WERI-Rb-1 (cell line): Measurements from ENCODE around the gene CREB1.

Experiments
- DNase-seq: peaks from one replicate; pipeline ENCODE4 v3.0.0-alpha.2; 2020
- H3K27ac ChIP-seq: fragments of 250-450 bp; sonication (Bioruptor Pico); 2 replicates; pipeline ENCODE4 v1.5.1; 2020; ENCODE audit warnings: mild to moderate bottlenecking, moderate library complexity
- H3K27me3 ChIP-seq: fragments of 250-450 bp; sonication (Bioruptor Pico); 2 replicates; pipeline ENCODE4 v1.5.1; 2021; ENCODE audit warnings: mild to moderate bottlenecking, low read depth, moderate library complexity; ENCODE audit not compliant: insufficient read depth, severe bottlenecking
- H3K36me3 ChIP-seq: fragments of 250-450 bp; sonication (Bioruptor Pico); 2 replicates; pipeline ENCODE4 v1.5.1; 2020; ENCODE audit warnings: mild to moderate bottlenecking, moderate library complexity
- H3K4me3 ChIP-seq: 2 replicates; pipeline ENCODE4 v1.5.1; 2011; ENCODE audit warnings: low read depth, mild to moderate bottlenecking, control low read depth, low read length
- H3K9me3 ChIP-seq: fragments of 250-450 bp; sonication (Bioruptor Pico); 2 replicates; pipeline ENCODE4 v1.5.1; 2021; ENCODE audit warnings: mild to moderate bottlenecking, moderate library complexity; ENCODE audit not compliant: severe bottlenecking
- TF ChIP-seq, protein P1 (sequence below): IDR thresholded peaks from 2 replicates; pipeline ENCODE4 v1.5.1; 2011; ENCODE audit warnings: low read depth, mild to moderate bottlenecking, control low read depth, inconsistent platforms, low read length

The CREB1 gene

GRCh38 chr2:207533461-207534008 lies 3.8 kb downstream of the CREB1 start:
- H3K36me3 ChIP-seq: no peaks in the 10 kb centered on the region; the same call in none of the 2 replicates
- no peak for DNase-seq
- H3K9me3 ChIP-seq: no peaks in the 10 kb centered on the region
- no peak overlapping the region for H3K4me3 ChIP-seq
- TF ChIP-seq, protein P1, sequence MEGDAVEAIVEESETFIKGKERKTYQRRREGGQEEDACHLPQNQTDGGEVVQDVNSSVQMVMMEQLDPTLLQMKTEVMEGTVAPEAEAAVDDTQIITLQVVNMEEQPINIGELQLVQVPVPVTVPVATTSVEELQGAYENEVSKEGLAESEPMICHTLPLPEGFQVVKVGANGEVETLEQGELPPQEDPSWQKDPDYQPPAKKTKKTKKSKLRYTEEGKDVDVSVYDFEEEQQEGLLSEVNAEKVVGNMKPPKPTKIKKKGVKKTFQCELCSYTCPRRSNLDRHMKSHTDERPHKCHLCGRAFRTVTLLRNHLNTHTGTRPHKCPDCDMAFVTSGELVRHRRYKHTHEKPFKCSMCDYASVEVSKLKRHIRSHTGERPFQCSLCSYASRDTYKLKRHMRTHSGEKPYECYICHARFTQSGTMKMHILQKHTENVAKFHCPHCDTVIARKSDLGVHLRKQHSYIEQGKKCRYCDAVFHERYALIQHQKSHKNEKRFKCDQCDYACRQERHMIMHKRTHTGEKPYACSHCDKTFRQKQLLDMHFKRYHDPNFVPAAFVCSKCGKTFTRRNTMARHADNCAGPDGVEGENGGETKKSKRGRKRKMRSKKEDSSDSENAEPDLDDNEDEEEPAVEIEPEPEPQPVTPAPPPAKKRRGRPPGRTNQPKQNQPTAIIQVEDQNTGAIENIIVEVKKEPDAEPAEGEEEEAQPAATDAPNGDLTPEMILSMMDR: no peak
- no peak overlapping the region for H3K27ac ChIP-seq
- H3K27me3 ChIP-seq: no peaks in the 10 kb centered on the region

- Histone ChIP-seq H3K9me3 (no peaks in the 10 kb centered on the region), H3K4me3 (no peak overlapping the region), H3K36me3 (peaks cover under 1% of the 10 kb centered on the region), H3K27ac (no peak overlapping the region), H3K27me3 (no peaks in the 10 kb centered on the region)
- TF ChIP-seq, protein P1: no peak
- no peak for DNase-seq
These were observed 4.7 kb downstream of the CREB1 start for GRCh38 chr2:207534417-207534816.

DNA sequence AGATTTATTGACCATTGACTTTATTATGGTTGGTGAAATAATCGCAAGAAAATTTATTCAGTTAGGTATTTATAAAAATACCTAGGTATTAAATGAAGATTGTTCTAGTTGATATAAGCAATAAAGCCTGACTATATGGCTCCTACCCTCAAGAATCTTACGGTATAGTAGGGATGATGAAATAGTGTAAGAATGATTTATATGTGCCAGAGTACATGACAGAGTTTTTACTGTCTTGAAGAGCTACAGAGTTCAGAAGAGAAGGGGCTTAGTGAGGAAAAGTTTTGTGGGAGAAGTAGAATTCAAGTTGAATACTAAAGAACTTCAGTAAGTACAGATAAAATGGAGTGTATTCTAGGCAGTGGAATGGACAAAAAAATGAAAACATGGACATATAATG lies 9.7 kb downstream of the CREB1 start:
- H3K9me3 ChIP-seq: no peaks in the 10 kb centered on the region
- no peak for DNase-seq
- H3K4me3 ChIP-seq: no peak overlapping the region
- TF ChIP-seq, protein P1: no peak
- H3K27ac ChIP-seq: no peak overlapping the region
- H3K27me3 ChIP-seq: no peaks in the 10 kb centered on the region
- H3K36me3 ChIP-seq: peaks cover 2% of the 10 kb centered on the region; the same call in 1 of the 2 replicates

- H3K27me3 ChIP-seq: no peaks in the 10 kb centered on the region
- no peaks in the 10 kb centered on the region for H3K9me3 ChIP-seq
- H3K36me3 ChIP-seq: peaks cover 2% of the 10 kb centered on the region
- no peak overlapping the region for H3K4me3 ChIP-seq
- no peak for DNase-seq
- H3K27ac ChIP-seq: no peak overlapping the region
- TF ChIP-seq, protein P1: no peak
These were observed 10.7 kb downstream of the CREB1 start for GRCh38 chr2:207540431-207540830.

- H3K9me3 ChIP-seq: no peaks in the 10 kb centered on the region
- TF ChIP-seq, protein P1: no peak
- no peak overlapping the region for H3K27ac ChIP-seq
- DNase-seq: no peak
- no peak overlapping the region for H3K4me3 ChIP-seq
- no peaks in the 10 kb centered on the region for H3K27me3 ChIP-seq
- H3K36me3 ChIP-seq: peaks cover 2% of the 10 kb centered on the region
These were observed 12.2 kb downstream of the CREB1 start for GRCh38 chr2:207541933-207542332.

DNA sequence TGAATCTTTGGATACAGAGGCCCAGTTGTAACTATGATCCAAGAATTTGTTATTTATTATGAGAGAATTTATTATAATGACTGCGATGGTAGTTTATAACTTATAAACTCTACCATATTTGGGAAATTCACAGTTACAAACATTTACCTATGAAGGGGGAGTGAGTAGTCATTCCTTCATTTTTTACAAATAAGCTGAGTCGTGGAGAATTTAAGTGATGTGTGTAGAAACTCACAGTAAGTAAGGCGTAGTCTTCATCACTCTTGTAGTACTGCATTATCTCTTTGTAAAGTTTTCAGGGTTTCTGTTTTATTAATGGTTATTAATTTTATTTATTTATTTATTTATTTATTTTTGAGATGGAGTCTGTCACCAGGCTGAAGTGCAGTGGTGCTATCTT lies 13.5 kb downstream of the CREB1 start:
- Histone ChIP-seq H3K36me3 (peaks cover 2% of the 10 kb centered on the region), H3K27ac (no peak overlapping the region), H3K9me3 (no peaks in the 10 kb centered on the region), H3K27me3 (no peaks in the 10 kb centered on the region), H3K4me3 (no peak overlapping the region)
- TF ChIP-seq, protein P1: no peak
- no peak for DNase-seq
